ENCODE measurements around the gene GPBAR1. TPM values are rescaled to one million over a fixed set of nuclear protein-coding genes. Genes with fewer than 3 reads are reported as not detected.

The GPBAR1 gene
- total RNA-seq: 10 to 100 TPM in 2 of 4 donors, 1 to 10 TPM in 2; 4.6 to 37.8 (median 13.5) TPM

GRCh38 chr2:218260742-218261422 is at the start of gene GPBAR1:
GPBAR1 (plus strand) TSS chr2:218261015; CDS start chr2:218262725, 1,710 bp downstream.
- TF ChIP-seq CTCF (IDR thresholded peaks at IDR 0.05): no peak
- no peak for TF ChIP-seq EP300 (IDR thresholded peaks at IDR 0.05)
- Histone ChIP-seq H3K9me3 (no peaks in the 10 kb centered on the region), H3K4me1 (peaks cover 0 to 70% (median 48%) of the 10 kb centered on the region in 4 donors), H3K27ac (peak within 1 kb of the TSS in 3 of 4 donors; percentile 45 to 81 (median 81)), H3K36me3 (peaks cover 0 to 50% (median 5%) of the 10 kb centered on the region in 3 donors), H3K4me3 (no peak within 1 kb of the TSS), H3K27me3 (no peaks in the 10 kb centered on the region)
- peak in 1 of 2 donors; percentile 21 for DNase-seq (ENCODE audit: low spot score in 2 of 2)
- WGBS, 2 donors: 47 to 52% methylated on average over 8 to 10 of the region's 10 CpGs

GRCh38 chr2:218214116-218214515 is 46.7 kb upstream of the GPBAR1 start:
- TF ChIP-seq POLR2A (IDR thresholded peaks at IDR 0.05) (no peak), CTCF (IDR thresholded peaks at IDR 0.05) (no peak), EP300 (IDR thresholded peaks at IDR 0.05) (no peak)
- WGBS, 2 donors: 59 to 71% methylated on average over 1 of the region's 1 CpG
- H3K4me3 ChIP-seq: no peak overlapping the region
- DNase-seq (ENCODE audit: low spot score in 2 of 2): no peak
- peaks cover 0 to 21% (median 13%) of the 10 kb centered on the region in 4 donors for H3K4me1 ChIP-seq
- no peaks in the 10 kb centered on the region for H3K27me3 ChIP-seq
- H3K27ac ChIP-seq: no peak overlapping the region
- peaks cover 0 to 4% (median 0%) of the 10 kb centered on the region in 4 donors for H3K9me3 ChIP-seq
- H3K36me3 ChIP-seq: no peaks in the 10 kb centered on the region

GRCh38 chr2:218216336-218216673 is 44.5 kb upstream of the GPBAR1 start:
- Histone ChIP-seq H3K9me3 (no peaks in the 10 kb centered on the region), H3K36me3 (no peaks in the 10 kb centered on the region), H3K4me3 (peak overlapping the region; percentile 81 to 99 (median 92)), H3K27ac (peak overlapping the region; percentile 90 to 99 (median 96)), H3K4me1 (peaks cover 0 to 43% (median 30%) of the 10 kb centered on the region in 4 donors), H3K27me3 (no peaks in the 10 kb centered on the region)
- TF ChIP-seq EP300 (IDR thresholded peaks at IDR 0.05) (no peak), POLR2A (IDR thresholded peaks at IDR 0.05) (no peak), CTCF (IDR thresholded peaks at IDR 0.05) (no peak)
- 30 to 50% methylated on average over 9 of the region's 9 CpGs for WGBS, 2 donors
- DNase-seq (ENCODE audit: low spot score in 2 of 2): no peak

GRCh38 chr2:218216674-218217359 is 44.0 kb upstream of the GPBAR1 start, which contains the start of gene ARPC2:
ARPC2 (plus strand) TSS chr2:218217189; CDS start chr2:218217471, 282 bp downstream.
- WGBS, 2 donors: 1% methylated on average over 44 to 60 of the region's 60 CpGs
- Histone ChIP-seq H3K4me1 (peaks cover 0 to 48% (median 35%) of the 10 kb centered on the region in 4 donors), H3K4me3 (peak within 1 kb of the TSS; percentile 81 to 99 (median 92)), H3K9me3 (no peaks in the 10 kb centered on the region), H3K36me3 (no peaks in the 10 kb centered on the region), H3K27me3 (no peaks in the 10 kb centered on the region), H3K27ac (peak within 1 kb of the TSS; percentile 90 to 99 (median 96))
- DNase-seq (ENCODE audit: low spot score in 2 of 2): peak; percentile 89 to 90
- TF ChIP-seq CTCF (IDR thresholded peaks at IDR 0.05) (peak in 3 of 5 experiments; percentile 10 to 87 (median 83)), POLR2A (IDR thresholded peaks at IDR 0.05) (peak; percentile 81 to 92), EP300 (IDR thresholded peaks at IDR 0.05) (peak; percentile 95 to 98)
